HuH-7 (cell line): ENCODE data around the gene EPB41L2.
A peak's percentile ranks its signal among the peaks of the same experiment; 100 is the strongest.

ENCODE experiments used
- DNase-seq: peaks from one replicate; pipeline ENCODE4 v3.0.0; 2011; ENCODE audit warnings: low spot score

EPB41L2 gene

DNA sequence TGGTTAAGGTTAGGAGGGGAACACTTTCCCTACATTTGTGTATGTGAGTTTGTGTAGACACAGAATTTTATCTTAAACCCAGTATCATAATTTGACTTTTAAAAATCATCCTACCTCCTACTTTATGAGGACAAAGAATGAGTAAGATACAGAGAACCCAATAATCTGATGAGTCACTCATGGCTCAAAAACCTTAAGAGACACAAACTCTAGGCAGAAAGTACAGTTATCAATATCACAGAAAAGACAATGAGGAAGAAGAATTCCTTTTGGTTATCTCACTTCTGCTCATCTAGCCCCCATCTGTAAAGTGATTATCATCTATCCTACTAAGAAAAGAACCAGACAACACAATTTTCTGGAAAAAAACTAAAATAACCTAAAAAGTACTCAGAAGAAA lies 87.7 kb downstream of the EPB41L2 start:
- no peak for DNase-seq

DNA sequence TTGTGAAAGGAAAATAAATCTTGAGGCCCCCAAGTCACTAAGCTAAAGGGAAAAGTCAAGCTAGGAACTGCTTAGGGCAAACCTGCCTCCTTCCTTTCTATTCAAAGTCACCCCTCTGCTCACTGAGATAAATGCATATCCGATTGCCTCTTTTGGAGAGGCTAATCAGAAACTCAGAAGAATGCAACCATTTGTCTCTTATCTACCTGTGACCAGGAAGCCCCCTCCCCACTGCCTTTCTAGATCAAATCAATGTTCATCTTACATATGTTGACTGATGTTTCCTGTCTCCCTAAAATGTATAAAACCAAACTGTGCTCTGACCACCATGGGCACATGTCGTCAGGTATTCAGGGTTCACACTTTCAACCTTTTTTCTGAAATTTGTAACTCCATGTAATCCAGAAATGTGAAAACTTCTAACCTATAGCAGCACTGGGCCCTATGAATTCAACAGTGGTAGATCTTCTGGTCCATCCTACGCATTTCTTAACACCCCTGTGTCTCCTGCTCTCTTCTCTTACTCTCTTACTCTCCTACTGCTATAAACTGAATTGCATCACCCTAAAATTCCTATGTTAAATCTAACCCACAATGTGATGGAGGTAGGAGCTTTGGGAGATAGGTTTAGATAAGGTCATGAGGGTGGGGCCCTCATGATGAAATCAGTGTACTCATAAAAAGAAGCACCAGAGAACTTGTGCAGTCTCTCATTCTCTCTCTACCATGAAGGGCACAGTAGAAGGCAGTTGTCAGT lies 89.3 kb downstream of the EPB41L2 start:
- DNase-seq, result peak; percentile 9

DNA sequence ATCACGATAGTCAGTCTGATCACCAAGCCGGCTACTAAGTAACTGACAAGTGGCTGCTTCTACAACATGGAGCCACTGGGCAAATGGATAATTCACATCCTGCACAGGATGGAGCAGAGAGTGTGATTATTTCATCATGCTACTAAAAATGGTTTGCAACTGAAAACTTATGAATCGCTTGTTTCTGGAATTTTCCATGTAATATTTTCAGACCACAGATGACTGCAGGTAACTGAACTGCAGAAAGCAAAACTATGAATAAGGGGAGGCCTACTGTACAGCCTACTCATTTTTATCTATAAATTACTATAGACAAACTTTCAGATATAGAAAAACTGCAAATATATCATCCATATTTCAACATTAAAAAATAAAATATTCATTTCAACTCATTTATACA lies 91.5 kb downstream of the EPB41L2 start:
- no peak for DNase-seq

DNA sequence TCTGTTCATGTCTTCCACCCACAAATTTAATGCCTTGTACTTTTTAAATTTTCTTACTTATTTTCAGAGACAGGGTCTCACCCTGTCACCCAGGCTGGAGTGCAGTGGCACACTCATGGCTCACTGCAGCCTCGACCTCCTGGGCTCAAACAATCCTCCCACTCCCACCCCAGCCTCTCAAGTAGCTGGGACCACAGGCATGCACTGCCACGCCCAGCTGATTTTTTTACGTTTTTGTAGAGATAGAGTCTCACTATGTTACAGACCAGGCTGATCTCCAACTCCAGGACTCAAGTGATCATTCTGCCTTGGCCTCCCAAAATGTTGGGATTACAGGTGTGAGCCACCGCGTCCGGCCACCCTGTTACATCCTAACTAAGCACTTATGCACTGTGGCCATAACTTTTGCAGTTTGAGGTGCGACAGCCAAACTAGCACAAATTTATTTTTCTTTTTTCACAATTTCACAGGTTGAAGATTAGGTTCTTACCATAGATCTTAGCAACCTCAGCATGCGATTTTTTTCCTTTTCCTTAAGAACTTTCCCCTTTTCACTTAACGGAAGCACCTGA lies 92.1 kb downstream of the EPB41L2 start:
- no peak for DNase-seq

DNA sequence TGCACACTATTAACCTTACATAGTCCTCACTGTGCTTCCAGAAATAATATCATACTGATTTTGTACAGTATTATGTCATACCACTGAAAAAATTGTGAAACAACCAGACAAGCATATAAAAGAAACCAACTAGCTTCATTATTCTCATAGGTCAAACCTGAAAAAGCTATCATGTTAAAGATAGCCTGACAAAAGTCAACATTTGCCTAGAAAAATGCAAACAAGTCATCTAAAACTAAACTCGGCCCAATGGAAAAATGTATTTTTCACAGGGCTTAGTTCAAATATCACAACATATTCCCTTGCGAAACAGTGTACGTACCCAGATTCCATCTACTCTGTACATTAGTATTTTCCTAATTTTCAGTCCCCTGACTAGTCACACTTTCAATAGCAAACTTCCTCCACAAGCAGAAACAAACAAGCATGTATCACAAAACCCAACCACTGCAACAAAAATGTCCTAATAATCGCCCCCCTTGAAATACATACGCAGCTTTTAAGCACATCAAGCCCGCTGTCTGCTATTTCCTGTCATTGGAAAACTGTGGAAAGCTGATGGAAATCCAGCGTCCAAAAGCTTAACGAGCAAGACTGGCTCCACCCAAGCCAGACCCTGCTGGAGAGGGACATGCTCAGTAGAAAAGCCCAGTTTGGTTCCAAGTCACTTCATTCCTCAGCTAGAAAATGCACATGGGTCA lies 93.1 kb downstream of the EPB41L2 start:
- peak; percentile 22 for DNase-seq

DNA sequence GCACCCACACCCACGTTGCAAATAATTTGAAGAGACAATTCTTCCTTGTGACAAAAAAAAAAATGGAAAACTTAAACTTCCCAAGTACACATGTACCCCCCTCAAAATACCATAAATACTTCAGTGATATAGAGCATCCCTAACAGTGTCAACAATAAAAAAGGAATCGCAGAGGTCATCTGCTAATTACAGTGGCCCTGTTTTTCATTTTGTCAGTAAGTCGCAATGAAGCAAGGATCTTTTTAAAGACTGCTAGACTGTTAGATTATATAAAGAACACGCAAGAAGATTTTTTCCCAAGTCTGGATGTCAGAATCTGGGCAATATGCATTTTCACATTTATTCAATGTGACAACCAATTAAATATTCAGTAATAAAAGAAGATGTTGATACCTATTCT lies 93.9 kb downstream of the EPB41L2 start:
- DNase-seq, result no peak

DNA sequence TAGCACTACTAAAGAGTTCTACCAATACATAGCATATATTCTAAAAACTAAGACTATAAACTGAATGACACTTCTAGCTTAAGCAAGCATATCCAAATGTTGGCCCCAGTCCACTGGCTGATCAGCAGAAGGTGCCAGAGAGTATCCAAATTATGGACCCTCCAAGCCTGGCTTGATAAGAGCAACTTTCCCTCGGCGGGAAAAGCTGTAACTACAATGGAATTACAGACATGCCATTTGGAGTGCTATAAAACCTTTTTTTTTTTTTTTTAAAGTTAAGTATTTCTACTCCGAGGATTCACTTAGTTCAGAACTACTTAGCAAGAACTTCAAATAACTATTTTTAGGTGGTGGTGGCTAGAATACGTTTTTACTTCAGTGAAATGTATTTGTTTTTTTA lies 94.6 kb downstream of the EPB41L2 start:
- no peak for DNase-seq

DNA sequence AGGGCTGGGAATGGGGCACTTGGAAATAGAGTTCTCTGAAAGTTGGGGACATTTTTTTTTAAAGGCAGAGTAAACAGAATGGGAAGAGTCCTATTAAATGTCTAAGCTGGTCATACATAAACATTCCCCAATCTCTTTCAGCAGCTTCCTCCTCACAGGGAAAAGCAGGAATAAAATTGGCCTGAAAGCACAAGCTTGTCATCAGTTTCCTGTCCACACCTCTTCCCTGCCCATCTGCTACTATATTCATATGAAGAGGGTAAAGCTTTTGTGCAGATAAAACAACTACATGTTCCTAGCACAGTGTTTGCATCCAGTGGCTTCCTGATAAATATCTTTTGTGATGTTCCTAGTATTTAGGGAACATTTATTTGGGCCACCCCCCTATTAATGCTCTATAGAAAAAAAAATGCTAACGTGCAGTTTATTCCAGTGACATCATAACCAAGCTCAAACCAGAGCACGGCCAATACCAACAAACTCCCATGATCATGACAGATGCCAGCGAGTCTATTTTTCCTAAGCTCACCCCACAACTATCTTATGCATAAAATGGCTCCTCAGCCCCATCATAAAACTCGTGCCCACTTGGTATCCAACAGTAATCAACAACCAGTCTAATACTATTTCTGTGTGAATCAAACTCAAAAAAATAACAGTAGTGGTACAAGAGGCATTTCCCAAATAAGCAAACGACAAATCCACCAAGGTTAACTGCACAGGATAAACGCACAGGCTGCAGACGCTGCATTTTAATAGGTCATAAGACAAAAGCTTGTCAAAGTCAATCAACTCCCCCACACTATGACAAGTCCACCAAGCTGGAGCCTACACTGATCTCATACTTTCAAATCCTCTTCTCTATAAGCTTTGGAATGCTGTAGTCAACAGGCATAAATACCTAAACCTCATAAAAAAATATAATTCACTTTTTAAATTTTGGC lies 95.3 kb downstream of the EPB41L2 start:
- no peak for DNase-seq

DNA sequence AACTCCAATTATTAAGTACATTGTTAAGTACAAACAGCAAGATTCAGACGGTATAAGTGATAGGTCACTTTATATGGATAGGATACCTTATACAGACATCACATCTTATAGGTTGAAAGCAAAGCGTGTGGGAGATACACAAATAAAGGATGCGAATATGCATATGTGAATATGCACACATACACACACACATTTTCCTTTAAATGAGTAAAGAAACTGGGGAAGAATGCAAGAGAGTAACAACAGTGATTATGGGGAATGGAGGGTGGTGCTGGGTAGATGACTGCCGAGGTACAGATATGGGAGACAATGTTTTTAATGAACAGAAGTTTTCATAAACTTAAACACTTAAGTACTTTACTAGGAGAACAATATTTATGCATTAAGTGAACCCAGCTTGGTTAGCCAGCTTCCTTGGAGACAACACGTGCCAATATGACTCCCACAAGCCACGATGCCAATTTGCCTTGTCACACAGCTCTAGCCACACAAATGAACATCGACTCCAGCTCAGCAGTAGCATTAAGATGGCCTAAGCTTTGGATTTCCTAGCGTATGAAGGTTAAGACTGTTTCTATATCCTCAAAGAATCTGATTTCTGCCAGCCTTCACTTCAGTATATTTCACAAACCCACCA lies 96.6 kb downstream of the EPB41L2 start:
- no peak for DNase-seq

DNA sequence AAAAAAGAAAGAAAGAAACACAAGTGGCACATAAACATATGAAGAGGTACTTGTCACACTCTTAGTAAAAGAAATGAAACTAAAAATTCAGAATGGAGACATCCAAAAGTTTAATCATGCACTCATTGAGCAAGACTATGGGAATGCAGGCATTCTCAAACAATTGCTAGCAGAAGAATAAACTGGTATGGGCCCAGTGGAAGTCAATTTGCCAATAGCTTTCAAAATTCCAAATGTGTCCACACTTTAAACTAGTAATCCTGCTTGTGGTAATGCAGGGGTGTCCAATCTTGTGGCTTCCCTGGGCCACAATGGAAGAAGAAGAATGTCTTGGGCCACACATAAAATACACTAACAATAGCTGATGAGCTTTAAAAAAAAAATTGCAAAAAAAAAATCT lies 97.4 kb downstream of the EPB41L2 start:
- no peak for DNase-seq

DNA sequence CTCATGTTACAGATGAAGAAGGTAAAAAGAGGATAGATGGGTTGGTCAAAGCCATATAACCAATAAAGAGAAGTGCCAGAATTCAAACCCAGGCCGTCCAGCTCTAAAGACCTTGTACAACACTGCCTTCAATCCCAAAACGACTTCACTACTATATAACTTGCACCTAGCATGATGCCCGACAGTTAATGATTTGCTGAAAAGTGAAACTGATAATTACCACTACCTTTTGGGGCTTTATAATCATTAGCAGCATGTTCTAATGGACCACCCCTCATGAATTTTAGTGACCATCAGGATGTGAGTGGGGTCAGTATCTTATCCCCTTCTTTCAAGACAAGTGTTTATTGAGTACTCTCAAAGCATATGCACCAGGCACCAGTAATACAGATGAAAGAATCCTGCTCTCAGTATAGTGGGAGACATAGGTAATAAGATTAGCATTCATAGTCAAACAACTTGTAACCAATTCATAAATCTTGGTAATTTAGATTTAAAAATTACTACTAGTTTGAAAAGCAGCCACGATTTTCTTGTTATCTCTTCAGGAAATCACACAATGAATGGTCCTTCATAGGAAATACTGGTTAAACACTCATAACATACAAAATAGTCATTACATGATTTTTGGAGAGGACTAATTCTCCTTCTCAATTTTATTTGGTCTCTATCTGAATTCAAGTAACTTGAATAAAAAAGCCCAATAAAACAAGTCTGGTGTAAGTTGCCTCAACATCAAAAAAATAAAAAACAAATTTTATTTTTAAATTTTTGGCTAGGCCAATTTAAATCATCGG lies 98.0 kb downstream of the EPB41L2 start:
- no peak for DNase-seq

DNA sequence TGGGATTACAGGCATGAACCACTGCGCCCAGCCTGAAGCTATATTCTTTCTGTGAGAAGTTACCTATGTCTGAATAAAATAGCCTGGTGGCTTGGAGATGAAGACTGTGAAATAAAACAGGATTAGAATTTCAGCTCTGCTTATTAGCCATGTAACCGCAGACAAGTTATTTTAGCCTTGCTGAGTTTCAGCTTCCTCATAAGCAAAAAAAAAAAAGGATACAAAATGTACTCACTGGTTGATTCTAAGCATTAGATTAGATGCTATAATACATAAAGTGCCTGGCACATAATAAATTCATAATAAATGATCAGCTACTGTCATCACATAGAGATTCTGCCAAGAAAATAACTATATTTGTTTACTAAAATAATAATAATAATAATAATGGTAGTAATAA lies 98.8 kb downstream of the EPB41L2 start:
- DNase-seq, result no peak

DNA sequence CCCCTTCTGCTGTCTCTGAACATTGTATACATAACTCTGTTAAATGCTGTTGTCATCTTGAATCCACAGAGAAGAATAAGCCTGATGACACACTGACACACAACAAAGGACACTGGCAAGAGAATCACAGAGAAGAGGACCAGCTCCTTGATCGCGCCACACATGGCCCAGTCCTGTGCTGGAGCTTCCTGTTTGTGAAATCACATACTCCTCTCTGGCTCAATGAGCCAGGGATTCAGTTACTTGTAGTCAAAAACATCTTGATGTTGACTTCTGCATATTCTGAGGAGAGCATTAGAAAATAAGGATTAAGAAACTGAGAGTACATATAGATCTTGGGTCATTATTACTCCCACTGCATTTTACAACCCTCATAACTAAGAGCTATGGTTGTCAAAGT lies 100.1 kb downstream of the EPB41L2 start:
- no peak for DNase-seq

DNA sequence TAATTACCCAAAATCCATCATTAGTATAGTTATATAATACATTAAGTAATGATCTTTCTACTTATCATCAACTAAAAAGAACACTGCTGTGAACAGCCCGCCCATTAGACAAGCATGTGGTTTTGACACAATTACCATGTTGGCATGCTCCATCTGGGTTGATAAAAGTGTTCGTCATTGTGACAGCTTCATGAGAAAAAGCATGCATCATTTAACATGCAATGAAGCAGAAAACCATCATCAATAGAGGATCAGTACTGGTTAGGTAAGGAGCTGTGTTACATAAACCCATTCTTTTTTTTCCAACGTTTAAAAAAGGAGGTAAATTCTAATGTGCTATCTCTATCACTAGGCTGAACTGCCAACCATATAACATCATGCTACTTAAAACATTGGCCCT lies 101.9 kb downstream of the EPB41L2 start:
- no peak for DNase-seq

DNA sequence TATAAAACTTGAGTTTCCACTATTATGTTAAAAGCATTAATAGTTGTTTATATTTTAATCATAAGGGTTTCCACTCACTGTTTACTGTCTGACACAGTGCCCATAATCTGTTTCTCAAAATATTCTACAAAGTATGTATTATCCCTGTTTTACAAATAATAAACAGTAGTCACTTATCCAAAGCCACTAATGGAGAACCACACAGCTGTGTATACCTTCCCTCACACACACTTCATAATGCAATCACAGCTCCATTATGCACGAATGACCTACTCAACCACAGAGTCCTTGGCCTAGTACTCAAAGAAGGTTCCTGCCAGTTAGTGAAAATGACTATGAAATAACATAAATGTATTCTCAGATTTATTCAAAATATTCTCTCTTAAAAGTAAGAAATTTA lies 103.1 kb downstream of the EPB41L2 start:
- no peak for DNase-seq

DNA sequence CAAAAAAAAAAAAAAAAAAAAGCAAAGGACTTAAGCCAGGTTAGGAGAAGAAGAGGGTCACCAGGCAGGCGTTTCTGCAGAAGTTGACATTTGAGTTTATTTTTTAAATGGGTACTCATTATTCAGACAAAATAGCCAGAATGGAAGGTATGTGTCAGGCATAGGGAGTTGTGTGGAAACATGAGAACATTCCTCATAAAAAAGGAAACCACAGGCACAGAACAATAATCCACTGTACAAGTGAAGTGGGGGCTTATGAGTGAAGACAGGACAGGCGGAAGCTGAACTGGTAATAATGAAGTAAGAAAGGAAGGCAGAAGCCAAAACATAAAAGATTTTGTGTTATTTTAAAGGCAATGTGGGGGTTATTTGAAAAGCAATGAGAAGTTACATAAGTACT lies 104.6 kb downstream of the EPB41L2 start:
- no peak for DNase-seq

DNA sequence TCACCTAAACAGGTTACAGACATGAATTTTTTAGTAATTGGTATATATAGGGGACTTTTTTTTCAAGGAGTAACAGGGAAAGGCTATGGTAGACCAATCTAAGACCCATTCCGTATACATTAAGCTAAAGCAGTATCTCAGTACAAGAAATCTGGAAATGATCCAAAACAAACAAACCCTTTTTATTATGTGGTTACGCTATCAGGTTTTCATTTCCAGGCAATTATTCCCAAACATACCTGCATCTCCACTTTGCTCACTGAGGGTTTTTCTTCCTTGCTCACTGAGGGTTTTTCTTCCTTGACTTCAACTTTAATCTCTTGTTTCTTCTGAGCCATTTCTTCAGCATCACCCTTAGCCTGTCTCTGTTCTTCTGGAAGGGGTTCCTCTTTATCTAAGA lies 107.3 kb downstream of the EPB41L2 start:
- DNase-seq, result no peak

DNA sequence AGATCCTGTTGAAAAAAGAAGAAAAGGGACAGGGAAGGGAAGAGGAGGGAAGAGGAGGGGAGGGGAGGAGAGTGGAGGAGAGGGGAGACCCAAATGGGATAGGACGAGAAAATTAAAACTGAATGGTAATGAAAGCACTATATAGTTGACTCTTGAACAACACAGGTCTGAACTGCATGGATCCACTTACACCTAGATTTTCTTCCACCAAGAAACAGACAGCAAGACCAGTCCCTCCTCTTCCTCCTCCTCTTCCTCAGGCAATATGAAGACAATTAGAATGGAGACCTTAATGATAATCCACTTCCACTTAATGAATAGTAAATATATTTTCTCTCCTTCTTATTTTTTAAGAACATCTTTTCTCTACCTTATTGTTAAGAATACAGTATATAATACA lies 113.5 kb downstream of the EPB41L2 start:
- no peak for DNase-seq

DNA sequence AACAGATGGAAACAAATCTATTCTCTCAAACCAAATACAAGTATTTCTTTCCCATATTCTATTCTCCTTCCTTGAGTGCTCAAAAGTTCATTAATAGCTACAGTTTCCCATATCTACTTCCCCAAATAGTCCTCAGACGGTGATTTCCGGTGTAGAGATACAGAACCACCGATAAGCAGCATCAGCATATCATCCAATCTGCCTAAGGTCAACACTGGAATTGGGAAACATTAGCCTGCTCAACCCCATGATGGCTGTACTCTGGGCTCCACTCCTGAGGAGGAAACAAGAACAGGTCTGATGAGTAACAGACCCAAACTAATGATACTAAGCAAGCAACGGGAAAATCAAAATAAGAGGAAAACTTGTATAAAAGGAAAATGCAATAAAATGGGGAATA lies 115.6 kb downstream of the EPB41L2 start:
- DNase-seq, result no peak

DNA sequence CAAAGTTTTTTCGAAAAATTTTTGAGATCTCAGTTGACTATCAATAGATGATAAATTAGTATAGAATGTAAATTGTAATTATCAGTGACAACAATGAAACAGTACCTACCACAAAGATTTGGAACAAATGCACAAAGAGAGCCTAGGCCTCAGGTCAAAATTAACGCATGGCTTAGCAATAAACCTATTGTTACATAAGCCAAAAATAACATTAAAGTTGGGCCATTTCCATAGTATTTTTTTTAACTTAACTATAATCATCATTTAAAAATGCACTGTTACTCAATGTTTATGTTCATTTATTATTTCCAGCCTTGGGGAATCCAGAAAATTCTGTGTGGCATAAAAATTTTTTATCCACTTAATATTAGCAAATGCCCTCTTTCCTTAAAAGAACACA lies 117.0 kb downstream of the EPB41L2 start:
- no peak for DNase-seq

DNA sequence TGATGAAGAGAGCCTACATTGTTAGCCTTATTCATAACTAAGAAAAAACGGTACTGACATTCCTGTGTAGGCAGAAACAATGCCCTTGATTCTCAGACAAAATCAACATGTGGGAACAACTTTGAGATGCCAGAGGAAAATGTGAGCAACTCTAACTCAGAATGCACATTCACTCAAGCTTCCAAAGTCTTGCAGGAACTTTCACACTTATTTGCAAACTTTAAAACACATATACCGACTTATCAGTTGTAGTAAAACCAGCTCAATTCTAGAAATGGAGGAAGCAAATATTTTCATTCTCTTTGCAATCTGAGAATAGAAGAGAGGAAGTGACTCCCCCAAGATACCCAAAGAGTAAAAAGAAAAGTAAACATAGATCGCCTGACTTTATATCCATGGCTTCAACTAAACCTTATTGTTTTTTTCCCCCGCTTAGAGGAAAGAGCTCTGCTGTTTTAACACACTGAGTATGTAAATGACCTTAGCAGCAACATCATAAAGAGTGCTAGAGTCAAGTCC lies 117.6 kb downstream of the EPB41L2 start:
- no peak for DNase-seq
